GM12892 (cell line): ENCODE data around the gene DHPS.

Source experiments
- POLR2A ChIP-seq: IDR thresholded peaks from 2 replicates; pipeline ENCODE4 v1.6.1; 2011; ENCODE audit warnings: low read depth, low read length, control low read depth
- POLR2AphosphoS5 ChIP-seq: IDR thresholded peaks from 2 replicates; pipeline ENCODE4 v1.6.1; 2011; ENCODE audit warnings: low read depth, low read length, control low read depth
- TAF1 ChIP-seq: IDR thresholded peaks from 2 replicates; pipeline ENCODE4 v1.6.1; 2011; ENCODE audit warnings: low read depth, mild to moderate bottlenecking, control low read depth, low read length, borderline replicate concordance

- TF ChIP-seq POLR2AphosphoS5 (no peak), POLR2A (no peak), TAF1 (no peak)
Measured at GRCh38 chr19:12680034-12680433, 1.6 kb downstream of the DHPS start.
